Thyroid gland (tissue), 4 donors: ENCODE measurements around the gene SOX1.

Source experiments
- CTCF ChIP-seq, 6 experiments: fragments of 200-600 bp in 3 of 6; fragments of 450-650 bp in 3 of 6; sonication (generic) in 3 of 6; IDR thresholded peaks; one replicate each; pipeline ENCODE4 v1.5.1; 2016 to 2019; ENCODE audit warnings: antibody characterized with exemption in 6 of 6, mild to moderate bottlenecking in 2 of 6, inconsistent platforms in 1 of 6, moderate library complexity in 1 of 6
- POLR2A ChIP-seq, 2 donors: fragments of 450-650 bp; IDR thresholded peaks; one replicate each; pipeline ENCODE4 v1.6.1; 2017; ENCODE audit warnings: antibody characterized with exemption in 2 of 2, mild to moderate bottlenecking in 2 of 2, moderate library complexity in 1 of 2

- no peak for TF ChIP-seq CTCF (IDR thresholded peaks at IDR 0.05)
- TF ChIP-seq POLR2A (IDR thresholded peaks at IDR 0.05): no peak
Observed at GRCh38 chr13:112074139-112074865, 7.4 kb downstream of the SOX1 start.
